D341Med (cell line): ENCODE data around the gene LRRC7.

Source experiments
- DNase-seq: peaks from one replicate; pipeline ENCODE4 v3.0.0; 2012; ENCODE audit warnings: low spot score

The LRRC7 gene

DNA sequence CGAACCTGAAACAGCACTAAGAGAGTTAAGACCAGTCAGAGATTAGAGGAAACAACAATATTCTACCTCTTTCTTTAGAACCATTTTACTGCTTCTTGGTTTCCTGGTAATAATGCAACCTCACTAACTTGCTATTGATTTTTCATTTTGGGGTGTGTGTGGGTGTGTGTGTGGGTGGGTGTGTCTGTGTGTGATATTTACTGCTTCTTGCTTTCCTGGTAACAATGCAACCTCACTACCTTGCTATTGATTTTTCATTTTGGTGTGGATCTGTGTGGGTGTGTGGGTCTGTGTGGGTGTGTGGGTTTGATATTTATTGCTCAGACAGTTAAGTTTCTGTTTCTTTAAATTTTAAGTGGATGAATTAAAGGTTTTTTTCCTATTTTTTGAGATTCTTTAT, 208.8 kb downstream of the LRRC7 start:
- DNase-seq, result no peak

DNA sequence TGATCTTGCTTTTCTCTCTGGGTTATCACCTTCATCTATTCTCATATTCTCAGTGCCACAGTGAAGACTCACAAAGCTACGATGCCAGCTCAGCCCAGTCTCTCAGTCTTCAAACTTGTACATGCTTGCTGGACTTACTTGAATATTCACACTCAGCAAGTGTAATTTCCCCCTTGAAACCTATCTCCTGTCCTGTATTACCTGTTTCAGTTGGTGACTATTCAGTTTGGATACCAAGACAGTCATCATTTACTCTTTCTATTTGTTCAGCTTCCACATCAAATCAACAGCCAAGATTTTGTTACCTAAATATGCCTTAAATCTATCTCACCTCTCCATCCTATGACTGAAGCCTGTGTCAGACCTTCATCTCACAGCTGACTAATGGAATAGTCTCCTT, 209.7 kb downstream of the LRRC7 start:
- DNase-seq, result no peak

DNA sequence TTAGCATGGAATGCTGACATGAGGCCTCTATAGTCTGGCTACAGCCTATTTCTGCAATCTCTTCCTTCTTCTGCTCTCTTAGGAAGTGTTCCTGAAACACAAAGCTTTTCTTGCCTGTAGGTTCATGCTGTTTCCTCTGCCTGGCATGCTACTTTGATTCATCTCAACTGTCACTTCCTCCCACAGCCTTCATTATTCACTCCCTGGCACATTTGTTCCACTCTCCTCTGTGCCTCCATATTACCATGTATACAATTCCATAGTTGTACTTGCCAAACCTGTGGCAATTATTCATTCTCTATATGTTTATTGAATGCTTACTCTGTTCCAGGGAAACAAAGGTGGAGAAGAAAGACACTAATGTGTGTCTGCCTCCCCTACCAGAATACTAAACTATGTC, 210.2 kb downstream of the LRRC7 start:
- no peak for DNase-seq

DNA sequence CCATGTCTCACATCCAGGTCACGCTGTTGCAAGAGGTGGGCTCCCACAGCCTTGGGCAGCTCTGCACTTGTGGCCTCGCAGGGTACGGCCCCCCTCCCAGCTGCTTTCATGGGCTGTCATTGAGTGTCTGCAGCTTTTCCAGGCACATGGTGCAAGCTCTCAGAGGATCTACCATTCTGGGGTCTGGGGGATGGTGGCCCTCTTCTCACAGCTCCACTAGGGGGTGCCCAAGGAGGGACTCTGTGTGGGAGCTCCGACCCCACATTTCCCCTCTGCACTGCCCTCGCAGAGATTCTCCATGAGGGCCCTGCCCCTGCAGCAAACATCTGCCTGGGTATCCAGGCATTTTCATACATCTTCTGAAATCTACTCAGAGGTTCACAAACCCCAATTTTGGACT, 219.4 kb downstream of the LRRC7 start:
- DNase-seq, result no peak

DNA sequence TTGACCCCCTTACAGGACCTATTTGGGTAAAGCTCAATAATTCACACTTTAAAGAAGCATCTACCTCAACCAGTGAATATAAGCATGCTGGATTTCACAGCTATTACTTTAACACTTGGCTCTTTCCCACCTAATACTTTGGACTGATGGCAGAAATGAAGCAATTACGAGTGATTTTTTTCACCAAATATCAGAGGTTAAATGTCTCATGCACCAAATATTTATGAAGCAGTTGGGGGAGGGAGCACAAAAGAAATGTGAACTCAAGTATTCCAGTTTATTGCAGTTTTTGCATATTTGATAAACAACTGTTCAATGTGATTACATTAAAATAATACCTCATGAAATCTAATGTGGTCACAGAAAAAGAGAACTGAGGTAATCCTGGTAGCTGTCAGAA, 223.6 kb downstream of the LRRC7 start:
- no peak for DNase-seq

DNA sequence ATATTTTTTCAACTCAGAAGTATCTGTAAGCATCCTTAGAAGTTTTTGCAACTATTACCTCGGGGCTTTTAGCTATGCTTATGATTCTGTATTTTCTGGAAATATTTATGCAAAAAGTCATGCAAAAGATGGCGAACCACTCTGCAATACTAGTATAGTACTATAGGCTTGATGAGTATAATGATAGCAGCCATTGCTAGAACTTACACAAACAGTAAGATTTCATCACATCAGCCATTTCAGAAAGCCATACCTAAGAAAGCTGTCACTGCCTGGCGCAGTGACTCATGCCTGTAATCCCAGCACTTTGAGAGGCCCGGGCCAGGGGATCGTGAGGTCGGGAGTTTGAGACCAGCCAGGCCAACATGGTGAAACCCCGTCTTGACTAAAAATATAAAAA, 227.1 kb downstream of the LRRC7 start:
- DNase-seq, result no peak

DNA sequence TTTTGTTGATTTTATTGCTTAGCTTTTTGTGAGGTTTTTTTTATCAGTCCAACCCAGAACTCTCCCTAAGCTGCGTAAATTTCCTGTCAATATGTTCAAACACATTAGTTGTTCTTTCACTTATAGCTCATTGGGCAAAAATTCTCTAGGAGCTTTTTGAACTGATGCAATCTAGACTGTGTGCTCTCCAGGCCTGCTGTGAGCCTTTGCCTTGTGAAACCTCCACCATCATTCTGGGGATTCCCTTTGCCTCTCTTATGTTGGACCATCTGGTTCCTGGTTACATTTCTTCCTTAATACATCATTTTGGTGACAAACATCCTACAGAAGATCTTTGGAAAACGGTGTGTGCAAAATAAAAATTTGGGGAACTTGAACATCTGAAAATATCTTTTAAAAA, 247.2 kb downstream of the LRRC7 start:
- no peak for DNase-seq

DNA sequence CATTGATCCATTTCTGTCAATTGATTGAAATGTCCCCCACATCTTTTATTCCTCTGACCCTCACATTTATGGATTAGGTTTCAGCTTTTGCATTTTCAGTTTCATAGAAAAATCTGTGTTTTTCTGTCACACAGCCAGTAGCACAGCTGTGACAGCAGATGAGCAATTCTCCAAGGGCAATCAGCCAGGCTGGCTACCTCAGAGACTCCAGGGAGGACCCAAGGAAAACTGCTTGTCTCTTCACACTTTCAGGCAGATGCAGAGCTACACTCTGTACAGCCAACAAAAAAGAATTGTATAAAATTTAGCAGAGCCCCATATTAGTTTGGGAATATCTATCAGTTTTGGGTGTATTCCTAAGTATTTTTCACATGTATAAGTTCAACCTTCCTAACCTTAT, 257.2 kb downstream of the LRRC7 start:
- DNase-seq, result peak; percentile 47

DNA sequence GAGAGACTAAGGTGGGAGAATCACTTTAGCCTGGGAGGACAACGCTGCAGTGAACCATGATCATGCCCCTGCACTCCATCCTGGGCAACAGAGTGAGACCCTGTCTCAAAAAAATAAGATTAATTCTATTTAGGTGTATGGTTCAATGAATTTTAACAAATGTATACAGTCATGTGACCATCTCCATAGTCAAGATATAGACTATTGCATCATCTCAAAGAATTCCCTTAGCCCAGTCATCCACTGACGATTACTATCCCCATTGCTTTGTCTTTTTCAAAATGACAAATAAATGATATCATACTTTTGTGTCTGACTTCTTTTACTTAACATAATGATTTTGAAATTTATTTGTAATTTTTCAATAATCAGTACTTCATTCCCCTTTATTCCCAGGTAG, 260.0 kb downstream of the LRRC7 start:
- no peak for DNase-seq

DNA sequence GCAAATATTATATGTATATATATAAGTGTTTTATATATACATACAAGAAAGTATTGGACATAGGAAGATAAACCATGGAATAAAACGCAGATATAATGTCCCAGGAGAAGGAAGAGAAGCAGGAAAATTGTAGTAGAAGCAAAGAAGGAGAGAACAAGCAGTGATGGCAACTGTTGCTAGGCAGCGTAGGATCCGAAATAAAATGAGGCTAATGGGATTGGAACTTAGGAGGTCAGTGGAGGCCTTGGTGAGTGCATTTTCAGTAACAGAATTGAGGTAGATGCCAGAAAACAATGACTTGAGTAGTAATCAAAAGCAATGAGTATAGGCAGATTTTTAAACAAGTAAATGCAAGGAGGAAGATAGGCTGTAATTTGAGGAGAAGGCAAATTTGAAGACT, 265.8 kb downstream of the LRRC7 start:
- DNase-seq, result no peak

DNA sequence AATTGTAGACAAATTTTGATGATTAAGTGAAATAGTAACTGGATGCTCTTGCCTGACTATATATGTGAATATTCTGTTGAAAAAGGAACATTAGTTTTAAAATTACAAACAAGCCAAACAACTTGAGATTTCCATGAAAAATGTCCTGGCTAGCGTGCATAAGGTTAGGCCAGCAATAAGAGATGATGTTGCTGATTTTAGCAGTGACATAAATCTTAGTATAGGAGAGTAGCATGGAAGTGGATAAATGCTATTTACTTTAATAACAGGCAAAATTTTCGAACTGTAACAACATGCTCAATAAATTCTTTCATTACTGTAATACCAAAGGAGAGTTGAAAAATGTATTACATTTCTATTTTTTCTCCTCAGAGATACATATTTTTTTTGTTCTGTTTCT, 266.6 kb downstream of the LRRC7 start:
- DNase-seq, result no peak

DNA sequence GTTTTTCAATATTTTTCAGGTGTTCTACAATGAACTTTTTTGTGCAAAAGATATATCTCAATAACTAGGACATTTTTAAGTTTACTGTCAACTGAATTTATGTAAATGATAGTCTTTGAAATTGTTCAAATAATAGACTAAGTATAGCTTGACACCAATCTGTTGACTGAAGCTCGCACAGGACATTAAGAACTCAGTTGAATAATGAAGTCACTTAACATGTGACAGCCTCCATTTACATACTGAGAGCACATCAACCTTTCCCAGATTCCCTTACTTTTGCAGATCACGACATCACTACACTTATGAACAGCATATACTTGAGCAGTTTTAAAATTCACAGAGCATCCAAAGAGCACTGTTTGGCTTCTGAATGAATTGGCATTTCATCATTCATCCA, 268.2 kb downstream of the LRRC7 start:
- no peak for DNase-seq

DNA sequence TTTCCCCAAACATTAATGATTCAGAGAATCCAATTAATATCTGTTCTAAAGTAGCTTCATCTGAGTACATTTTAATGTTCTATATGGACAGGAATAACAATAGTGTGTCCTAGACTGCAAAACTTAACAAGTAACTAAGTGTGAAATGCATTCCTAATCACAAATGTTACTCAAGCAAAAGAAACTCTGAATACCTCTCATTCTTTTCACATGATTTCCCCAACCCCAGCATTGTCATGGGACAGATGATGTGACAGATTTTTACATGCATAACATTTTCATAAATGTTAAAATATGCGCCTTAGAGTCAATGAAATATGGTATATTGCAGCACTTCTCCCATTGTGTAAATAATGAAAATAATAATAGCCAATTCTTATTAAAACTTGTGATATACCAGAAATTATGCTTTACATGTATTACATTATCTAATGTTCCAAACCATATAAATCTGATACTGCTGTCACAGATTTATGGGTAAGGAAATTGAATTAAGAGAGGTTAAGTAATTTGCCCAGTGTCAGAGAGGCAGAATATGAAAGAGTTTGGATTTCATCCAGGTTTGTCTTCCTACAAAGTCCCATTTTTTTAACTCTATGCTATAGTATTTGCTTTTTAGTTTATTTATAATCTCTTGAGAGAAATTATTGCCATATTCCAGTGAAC, 269.4 kb downstream of the LRRC7 start:
- no peak for DNase-seq

DNA sequence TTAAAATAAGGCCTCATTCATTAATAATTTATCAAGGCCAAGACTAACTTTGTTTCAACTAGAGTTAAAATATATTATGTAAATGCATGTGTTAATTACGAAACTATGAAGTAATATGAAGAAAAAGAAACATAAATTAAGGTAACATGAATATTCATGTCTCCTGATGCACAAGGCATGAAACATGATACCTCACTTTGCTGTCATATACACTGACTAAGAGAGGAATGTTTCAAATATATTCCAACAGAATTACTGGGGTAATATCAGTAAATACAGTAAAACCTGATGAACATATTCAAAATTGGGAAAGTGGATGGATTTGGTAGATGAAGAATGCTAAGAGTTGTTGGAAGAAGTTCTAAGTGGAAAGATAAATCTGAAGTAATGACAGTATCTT, 274.6 kb downstream of the LRRC7 start:
- DNase-seq, result no peak

DNA sequence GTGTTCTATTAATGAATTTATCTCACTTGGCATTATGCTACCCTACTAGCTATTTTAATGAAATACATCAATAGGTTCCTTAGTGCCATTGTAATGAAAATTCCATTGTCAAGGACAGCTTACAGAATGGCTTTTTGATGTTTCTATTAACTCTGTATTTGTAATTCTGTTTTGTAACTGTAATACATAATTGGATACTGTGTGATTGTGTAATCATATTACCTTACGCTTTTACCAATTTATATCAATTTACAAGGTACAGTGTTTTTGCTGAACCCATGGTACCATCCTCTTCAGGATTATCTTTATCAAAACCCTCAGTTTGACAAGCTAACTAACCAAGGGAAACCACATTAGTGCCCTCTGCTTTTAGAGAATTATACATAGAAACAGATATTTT, 277.9 kb downstream of the LRRC7 start:
- no peak for DNase-seq

DNA sequence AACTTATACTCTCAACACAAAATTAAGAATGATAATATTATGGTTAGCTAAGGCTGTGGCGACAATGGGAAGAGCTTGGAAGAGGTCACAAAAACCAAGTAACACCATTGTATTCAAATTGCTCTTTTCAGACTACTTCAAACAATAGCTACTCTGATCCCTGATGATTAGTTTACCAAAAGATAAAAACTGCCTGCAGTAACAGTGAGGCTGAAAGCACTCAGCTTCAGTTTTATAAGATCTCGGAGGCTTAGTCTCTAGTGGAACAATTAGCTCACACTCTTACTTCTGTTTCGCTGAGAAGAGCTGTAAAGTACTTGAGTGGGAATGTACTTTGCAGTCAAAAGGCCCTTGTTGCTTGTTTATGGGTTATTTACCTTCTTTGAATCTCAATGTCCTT, 278.5 kb downstream of the LRRC7 start:
- DNase-seq, result no peak

DNA sequence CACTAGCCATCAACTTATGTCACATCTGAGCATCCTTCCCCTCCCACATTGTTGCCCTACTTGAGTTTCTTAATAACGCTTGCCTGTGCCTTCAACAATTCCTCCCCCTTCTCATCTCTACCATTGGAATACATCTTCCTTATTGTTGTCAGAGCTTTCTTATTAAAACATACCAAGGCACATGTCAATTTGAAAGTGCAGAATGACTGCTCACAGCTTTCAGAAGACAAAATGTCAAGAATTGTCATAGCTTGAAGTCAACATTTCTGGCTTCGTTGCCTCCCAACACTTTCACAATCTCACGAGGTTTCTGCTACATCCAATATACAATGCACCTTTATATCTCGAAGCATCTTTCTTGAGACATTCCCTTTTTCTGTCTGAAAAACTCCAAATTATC, 279.9 kb downstream of the LRRC7 start:
- no peak for DNase-seq

DNA sequence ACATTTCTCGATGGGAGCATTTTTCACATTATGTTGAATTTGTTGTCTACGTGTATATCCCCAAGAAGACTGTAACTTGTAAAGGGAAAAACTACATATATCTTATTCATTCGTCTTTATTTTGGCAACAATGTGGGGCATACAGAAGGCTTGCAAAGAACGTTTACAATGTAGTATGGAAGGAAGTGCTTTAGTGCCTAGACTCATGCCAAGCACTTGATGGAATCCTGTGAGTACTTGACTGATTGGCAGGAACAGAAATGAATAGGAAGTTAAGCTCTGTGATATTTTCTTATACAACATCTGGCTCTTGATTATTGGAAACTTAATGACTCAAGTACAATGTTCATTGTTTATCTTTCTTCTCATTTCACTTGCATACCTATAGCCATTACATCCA, 284.4 kb downstream of the LRRC7 start:
- no peak for DNase-seq

DNA sequence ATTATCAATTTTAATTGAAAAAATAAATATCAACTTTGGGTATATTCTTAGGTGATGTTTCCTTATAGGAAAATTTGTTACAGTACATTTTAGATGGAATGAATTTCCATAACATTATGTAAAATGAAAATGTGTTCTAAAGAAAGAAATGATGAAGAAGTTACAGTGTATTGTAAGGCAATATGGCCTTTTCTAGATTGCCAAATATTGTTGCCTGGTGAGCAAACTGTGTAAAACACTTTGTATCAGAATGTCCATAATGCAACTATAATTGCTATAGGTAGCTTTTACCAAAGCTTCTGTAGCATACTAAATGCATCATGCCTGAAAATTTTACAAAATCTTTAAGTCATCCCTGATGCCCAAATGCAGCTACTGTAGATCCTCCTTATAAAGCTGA, 285.0 kb downstream of the LRRC7 start:
- DNase-seq, result no peak

DNA sequence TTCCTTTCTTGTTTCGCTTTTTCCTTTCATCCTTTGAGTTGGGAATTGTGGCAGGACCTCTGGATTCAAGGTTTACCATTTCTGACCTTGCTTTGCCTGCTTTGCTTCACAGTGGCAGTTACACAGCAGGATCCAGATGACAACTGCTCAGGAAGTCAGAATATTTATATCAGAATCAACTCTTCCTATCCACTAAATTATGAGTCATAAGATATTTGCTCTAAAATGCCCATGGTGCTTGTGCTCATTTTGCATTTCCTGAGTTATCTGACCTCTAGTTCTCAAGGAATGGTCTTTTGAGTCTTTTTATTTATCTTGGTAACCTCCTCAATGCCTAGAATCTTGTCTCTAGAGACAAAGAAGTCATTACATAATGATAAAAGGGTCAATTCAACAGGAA, 290.8 kb downstream of the LRRC7 start:
- no peak for DNase-seq

DNA sequence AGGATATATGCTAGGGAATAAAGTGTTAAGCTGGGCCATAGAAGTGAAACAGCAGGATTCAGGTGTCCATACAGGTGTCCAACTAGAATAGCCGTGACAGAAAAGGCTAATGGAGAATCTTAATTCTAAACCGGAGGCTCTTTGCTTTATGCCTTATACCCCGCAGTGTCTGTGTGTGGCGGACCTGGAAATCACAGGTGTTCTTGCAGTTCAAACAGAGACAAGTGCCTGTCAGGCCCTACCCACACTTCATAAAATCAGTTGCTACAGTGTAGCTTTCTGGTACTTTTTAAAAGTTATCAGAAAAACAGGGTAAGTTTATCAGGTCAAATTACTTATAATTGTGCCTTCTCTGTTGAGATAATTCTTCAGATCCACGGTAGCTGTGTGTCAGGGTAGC, 293.9 kb downstream of the LRRC7 start:
- no peak for DNase-seq

DNA sequence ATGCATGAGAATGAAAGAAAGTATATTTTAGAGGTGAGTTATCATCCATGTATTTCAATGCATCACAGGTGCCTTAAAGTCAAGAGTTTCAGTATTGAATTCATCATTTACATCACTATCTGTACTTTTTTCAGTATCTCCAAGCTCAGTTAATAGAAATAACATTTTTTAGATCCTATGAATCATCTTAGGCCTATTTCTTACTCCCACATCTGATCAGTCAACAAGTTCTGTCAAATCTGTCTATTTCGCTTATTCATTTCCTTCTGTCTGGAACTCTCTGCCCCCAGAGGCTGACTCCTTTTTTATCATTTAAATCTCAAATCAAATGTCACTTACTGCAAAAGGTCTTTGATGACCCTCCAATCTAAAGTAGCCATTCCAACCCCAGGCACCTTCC, 295.2 kb downstream of the LRRC7 start:
- DNase-seq, result no peak

DNA sequence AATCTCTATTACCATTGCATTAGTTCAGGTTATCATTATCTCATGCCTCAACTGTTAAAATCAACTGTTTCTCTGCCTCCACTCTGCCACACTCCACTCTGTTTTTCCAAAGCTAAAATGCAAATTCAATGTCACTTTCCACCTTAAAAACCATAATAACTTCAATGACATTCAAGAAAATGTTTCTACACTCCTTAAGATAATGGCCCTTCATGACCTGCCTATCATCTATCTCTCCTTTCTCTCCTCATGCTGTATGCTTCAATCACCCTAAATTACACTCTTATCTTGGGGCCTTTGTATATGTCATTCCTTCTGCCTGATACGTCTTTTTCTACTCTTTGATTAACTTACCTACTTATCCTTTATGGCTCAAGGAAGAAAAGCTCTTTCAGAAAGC, 296.0 kb downstream of the LRRC7 start:
- DNase-seq, result no peak

DNA sequence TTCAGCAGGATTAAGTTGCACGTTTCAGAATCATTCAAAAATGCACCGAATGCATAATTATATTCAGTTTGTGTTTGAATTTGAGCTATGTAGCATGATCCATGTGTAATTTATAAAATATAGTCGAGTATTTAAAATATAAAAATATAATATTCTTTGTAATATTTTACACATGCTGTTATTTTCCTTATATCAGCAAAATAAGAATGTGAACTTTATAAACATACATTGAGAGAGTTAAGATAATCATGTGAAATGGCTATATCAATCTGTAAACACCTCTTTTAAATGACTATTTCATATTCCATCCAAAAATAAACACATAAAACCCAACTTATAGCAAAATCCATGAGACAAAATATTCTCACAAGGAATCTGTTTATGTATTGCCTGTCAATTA, 303.7 kb downstream of the LRRC7 start:
- DNase-seq, result no peak

DNA sequence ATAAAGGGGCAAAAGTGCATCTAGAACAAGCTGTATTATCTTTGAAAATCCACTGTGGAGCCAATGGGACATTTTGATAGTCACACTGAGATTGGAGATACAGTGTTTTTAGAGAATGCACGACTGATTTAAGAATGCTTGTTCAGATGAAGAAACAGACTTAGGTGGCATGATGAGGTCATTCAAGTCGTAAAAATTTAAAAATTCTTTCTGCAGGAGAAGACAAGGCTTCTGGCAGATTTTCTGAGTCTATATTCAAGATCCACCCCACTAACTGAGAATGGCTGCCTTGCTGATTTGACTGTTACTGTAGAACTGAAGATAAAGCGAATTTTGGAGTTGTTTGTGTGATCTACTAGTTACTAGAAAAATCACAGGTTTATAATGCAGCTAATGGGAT, 310.6 kb downstream of the LRRC7 start:
- DNase-seq, result no peak
